SK-N-SH (cell line): ENCODE measurements around the gene EVX1. TPM values are rescaled to one million over a fixed set of nuclear protein-coding genes. Genes with fewer than 3 reads are reported as not detected.

Experiments used
- CTCF ChIA-PET: fragments of 300-600, 350-600 bp; formaldehyde crosslinking; extraction: SDS; loops from one replicate; lab custom pipeline; 2021; lab: Yijun Ruan, JAX
- POLR2A ChIA-PET: fragments of 350-600 bp; sonication (Branson Sonifier 250); formaldehyde crosslinking; extraction: SDS; loops from one replicate; lab custom pipeline; 2020; ENCODE audit warnings: antibody characterized with exemption, inconsistent platforms; lab: Yijun Ruan, JAX
- DNase-seq: peaks from one replicate; pipeline ENCODE4 v3.0.0; 2012
- H2AFZ ChIP-seq: fragments of 200-600 bp; sonication (generic); 2 replicates; pipeline ENCODE4 v1.8.1; 2016; ENCODE audit warnings: antibody characterized with exemption, mild to moderate bottlenecking, low read depth
- H3F3A ChIP-seq: fragments of 200-600 bp; sonication (generic); replicated peaks from 2 replicates; pipeline ENCODE3; 2016; ENCODE audit warnings: antibody characterized with exemption, mild to moderate bottlenecking; ENCODE audit not compliant: insufficient read depth
- H3K27ac ChIP-seq, 2 experiments: fragments of 200-500 bp in 1 of 2; fragments of 200-600 bp in 1 of 2; sonication (Bioruptor generic) in 1 of 2; sonication (generic), shearing (Covaris generic) in 1 of 2; 2 replicates each; pipeline versions ENCODE4 v1.5.1 to v1.6.1; 2014 to 2016; ENCODE audit warnings: low read depth in 2 of 2, inconsistent platforms in 1 of 2, low read length in 1 of 2, mild to moderate bottlenecking in 1 of 2, mixed read lengths in 1 of 2
- H3K27me3 ChIP-seq: fragments of 200-600 bp; sonication (generic), shearing (Covaris generic); 2 replicates; pipeline ENCODE4 v1.6.1; 2016; ENCODE audit warnings: mixed run types; ENCODE audit not compliant: insufficient read depth
- H3K36me3 ChIP-seq, 2 experiments: fragments of 200-500 bp in 1 of 2; fragments of 200-600 bp in 1 of 2; sonication (Bioruptor generic) in 1 of 2; sonication (generic) in 1 of 2; replicated peaks in 1 of 2; 2 replicates each; pipeline versions ENCODE3 to v1.5.1; 2014 to 2016; ENCODE audit warnings: low read length in 1 of 2, mild to moderate bottlenecking in 1 of 2; ENCODE audit not compliant: insufficient read depth in 2 of 2, control insufficient read depth in 1 of 2
- H3K4me1 ChIP-seq, 2 experiments: fragments of 200-500 bp in 1 of 2; fragments of 200-600 bp in 1 of 2; sonication (Bioruptor generic) in 1 of 2; sonication (generic), shearing (Covaris generic) in 1 of 2; 2 replicates each; pipeline versions ENCODE4 v1.5.1 to v1.6.1; 2014 to 2016; ENCODE audit warnings: low read depth in 1 of 2, low read length in 1 of 2, mixed run types in 1 of 2; ENCODE audit not compliant: insufficient read depth in 2 of 2, control insufficient read depth in 1 of 2
- H3K4me2 ChIP-seq: fragments of 200-600 bp; sonication (generic), shearing (Covaris generic); 2 replicates; pipeline ENCODE4 v1.6.1; 2017; ENCODE audit warnings: mixed run types
- H3K4me3 ChIP-seq, 2 experiments: fragments of 200-500 bp in 1 of 2; fragments of 200-600 bp in 1 of 2; sonication (Bioruptor generic) in 1 of 2; sonication (generic), shearing (Covaris generic) in 1 of 2; 2 replicates each; pipeline versions ENCODE4 v1.5.1 to v1.8.1; 2014 to 2016; ENCODE audit warnings: low read depth in 2 of 2, inconsistent platforms in 1 of 2, low read length in 1 of 2, mild to moderate bottlenecking in 1 of 2, mixed read lengths in 1 of 2, moderate library complexity in 1 of 2
- H3K79me2 ChIP-seq: fragments of 200-600 bp; sonication (generic); 2 replicates; pipeline ENCODE4 v1.8.1; 2017; ENCODE audit warnings: mild to moderate bottlenecking; ENCODE audit not compliant: insufficient read depth
- H3K9ac ChIP-seq: fragments of 200-600 bp; sonication (generic); 2 replicates; pipeline ENCODE4 v1.6.1; 2017; ENCODE audit warnings: mixed run types
- H3K9me2 ChIP-seq: fragments of 200-600 bp; sonication (generic); 2 replicates; pipeline ENCODE4 v1.6.1; 2017; ENCODE audit warnings: mixed run types
- H3K9me3 ChIP-seq: fragments of 200-600 bp; sonication (generic); 2 replicates; pipeline ENCODE4 v1.6.1; 2017; ENCODE audit warnings: mixed run types, mild to moderate bottlenecking, moderate library complexity
- H4K20me1 ChIP-seq: fragments of 200-600 bp; sonication (generic); 2 replicates; pipeline ENCODE4 v1.6.1; 2017; ENCODE audit warnings: mild to moderate bottlenecking, mixed run types; ENCODE audit not compliant: insufficient read depth
- EP300 ChIP-seq, 2 experiments: IDR thresholded peaks; 2 replicates each; pipeline versions ENCODE4 v1.4.0 to v1.6.1; 2012; ENCODE audit warnings: borderline replicate concordance in 1 of 2, low read depth in 1 of 2, low read length in 1 of 2
- EZH2phosphoT487 ChIP-seq: fragments of 200-600 bp; sonication (generic); IDR thresholded peaks from 2 replicates; pipeline ENCODE4 v1.6.1; 2017; ENCODE audit warnings: low read depth, mixed run types, mild to moderate bottlenecking, antibody characterized with exemption, moderate library complexity, borderline replicate concordance
- FOSL2 ChIP-seq: IDR thresholded peaks from 2 replicates; pipeline ENCODE4 v1.4.0; 2012; ENCODE audit warnings: low read depth, mild to moderate bottlenecking, moderate library complexity, borderline replicate concordance
- FOXJ3 ChIP-seq: sonication (generic); formaldehyde crosslinking; IDR thresholded peaks from 2 replicates; pipeline ENCODE4 v1.5.1; 2020; ENCODE audit warnings: mild to moderate bottlenecking, missing genetic modification reagents
- FOXM1 ChIP-seq: IDR thresholded peaks from 2 replicates; pipeline ENCODE4 v1.4.0; 2012; ENCODE audit warnings: low read depth, mild to moderate bottlenecking
- GABPA ChIP-seq: IDR thresholded peaks from 2 replicates; pipeline ENCODE4 v1.4.0; 2012; ENCODE audit warnings: low read depth, mild to moderate bottlenecking
- GATA2 ChIP-seq: sonication (generic); formaldehyde crosslinking; IDR thresholded peaks from 2 replicates; pipeline ENCODE4 v1.5.0; 2020; ENCODE audit warnings: mild to moderate bottlenecking, missing genetic modification reagents
- IRF3 ChIP-seq: fragments of 150-350 bp; IDR thresholded peaks from 2 replicates; pipeline ENCODE4 v1.6.1; 2016; ENCODE audit warnings: mild to moderate bottlenecking, low read depth, low read length
- JUND ChIP-seq: IDR thresholded peaks from 2 replicates; pipeline ENCODE4 v1.4.0; 2012
- NFIC ChIP-seq: IDR thresholded peaks from 2 replicates; pipeline ENCODE4 v1.4.0; 2012; ENCODE audit warnings: borderline replicate concordance
- NRF1 ChIP-seq: IDR thresholded peaks from 2 replicates; pipeline ENCODE4 v1.6.1; 2012; ENCODE audit warnings: low read depth, mild to moderate bottlenecking, low read length
- PBX3 ChIP-seq: IDR thresholded peaks from 2 replicates; pipeline ENCODE4; 2012
- RAD21 ChIP-seq: IDR thresholded peaks from 2 replicates; pipeline ENCODE4 v1.6.1; 2012; ENCODE audit warnings: mild to moderate bottlenecking, low read length
- RFX5 ChIP-seq: IDR thresholded peaks from 2 replicates; pipeline ENCODE4 v1.6.1; 2012; ENCODE audit warnings: mild to moderate bottlenecking, improper control_type of control experiment, low read length
- RXRA ChIP-seq: IDR thresholded peaks from 2 replicates; pipeline ENCODE4 v1.4.0; 2012; ENCODE audit warnings: low read depth, mild to moderate bottlenecking, borderline replicate concordance
- TAF1 ChIP-seq: IDR thresholded peaks from 2 replicates; pipeline ENCODE4 v1.6.1; 2012; ENCODE audit warnings: low read depth, mild to moderate bottlenecking, low read length, moderate library complexity, borderline replicate concordance
- TCF12 ChIP-seq: IDR thresholded peaks from 2 replicates; pipeline ENCODE4 v1.4.0; 2012
- WGBS: methylation state at CpG from one replicate; pipeline ENCODE4 v1.1.6; 2017; ENCODE audit warnings: low lambda C conversion rate; 5-methylcytosine and 5-hydroxymethylcytosine counted together
- polyA plus RNA-seq, 3 experiments: library from polyadenylated mRNA; depleted of rRNA; stranded (reverse); fragments of >200 nt; gene quantifications; 2 replicates each; pipeline ENCODE4 v1.2.3, GENCODE V29; 2012
- TF ChIP-seq, protein P1 (sequence below): fragments of 150-350 bp; IDR thresholded peaks from 2 replicates; pipeline ENCODE4 v1.6.1; 2017; ENCODE audit warnings: antibody characterized with exemption, low read length, low read depth, borderline replicate concordance

Gene EVX1
- polyA plus RNA-seq, 1 of the 3 experiments (the other 2 are of a cell fraction), result not detected

- no peaks in the 10 kb centered on the region for H4K20me1 ChIP-seq
- ChIA-PET CTCF (no interaction called here), POLR2A (no interaction called here)
- no peaks in the 10 kb centered on the region for H3K9me2 ChIP-seq
- H3K9me3 ChIP-seq, result no peaks in the 10 kb centered on the region
- TF ChIP-seq NFIC, result no peak
- no peak for TF ChIP-seq EP300 (IDR thresholded peaks at IDR 0.05; ENCODE audit: borderline replicate concordance in 1 of 2, low read depth in 1 of 2, low read length in 1 of 2)
- TF ChIP-seq TCF12, result no peak
- no peak for TF ChIP-seq PBX3
- TF ChIP-seq IRF3, result no peak
- TF ChIP-seq NRF1, result no peak
- TF ChIP-seq GABPA, result no peak
- no peak for TF ChIP-seq RAD21
- no peak for TF ChIP-seq FOXM1
- TF ChIP-seq EZH2phosphoT487, result no peak
- TF ChIP-seq TAF1, result no peak
- TF ChIP-seq, protein P1, sequence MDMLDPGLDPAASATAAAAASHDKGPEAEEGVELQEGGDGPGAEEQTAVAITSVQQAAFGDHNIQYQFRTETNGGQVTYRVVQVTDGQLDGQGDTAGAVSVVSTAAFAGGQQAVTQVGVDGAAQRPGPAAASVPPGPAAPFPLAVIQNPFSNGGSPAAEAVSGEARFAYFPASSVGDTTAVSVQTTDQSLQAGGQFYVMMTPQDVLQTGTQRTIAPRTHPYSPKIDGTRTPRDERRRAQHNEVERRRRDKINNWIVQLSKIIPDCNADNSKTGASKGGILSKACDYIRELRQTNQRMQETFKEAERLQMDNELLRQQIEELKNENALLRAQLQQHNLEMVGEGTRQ, result no peak
- no peak for TF ChIP-seq JUND
- no peak for TF ChIP-seq RXRA
- TF ChIP-seq FOSL2, result no peak
- TF ChIP-seq RFX5, result no peak
- no peak for TF ChIP-seq GATA2 (CRISPR knock-in tag)
- no peak for TF ChIP-seq FOXJ3
- H3F3A ChIP-seq, result no peaks in the 10 kb centered on the region
- DNase-seq, result no peak
- H3K27ac ChIP-seq, result no peak overlapping the region
- H3K79me2 ChIP-seq, result no peaks in the 10 kb centered on the region
- 21% methylated on average over 8 of the region's 8 CpGs for WGBS
- H3K9ac ChIP-seq, result no peak overlapping the region
- H3K36me3 ChIP-seq, result no peaks in the 10 kb centered on the region
- H3K4me1 ChIP-seq, result no peaks in the 10 kb centered on the region
- H3K4me2 ChIP-seq, result no peak overlapping the region
- no peak overlapping the region for H3K4me3 ChIP-seq
- no peak overlapping the region for H2AFZ ChIP-seq
- peaks cover 15% of the 10 kb centered on the region; the same call in 1 of the 2 replicates for H3K27me3 ChIP-seq
Observed at GRCh38 chr7:27297356-27297755, 54.8 kb downstream of the EVX1 start.

Other genes with a start within 250 kb of the EVX1 start
- gene HOXA1, start 146.8 kb upstream of the EVX1 start, polyA plus RNA-seq (2012; rRNA removed), result not detected in 2 replicates
- gene HOXA2, start 140.1 kb upstream of the EVX1 start, polyA plus RNA-seq (2012; rRNA removed), result not detected in 2 replicates
- gene HOXA4, start 112.0 kb upstream of the EVX1 start, polyA plus RNA-seq (2012; rRNA removed), result not detected in 2 replicates
- gene HOXA5, start 99.1 kb upstream of the EVX1 start, polyA plus RNA-seq (2012; rRNA removed), result not detected in 2 replicates
- not detected in 2 replicates for gene HOXA6, start 95.0 kb upstream of the EVX1 start, polyA plus RNA-seq (2012; rRNA removed)
- gene HOXA3, start 90.2 kb upstream of the EVX1 start, polyA plus RNA-seq (2012; rRNA removed), result 0.15 TPM in 1 of 2 replicates, not detected in the other
- not detected in 2 replicates for gene HOXA7, start 86.1 kb upstream of the EVX1 start, polyA plus RNA-seq (2012; rRNA removed)
- not detected in 2 replicates for gene HOXA9, start 77.3 kb upstream of the EVX1 start, polyA plus RNA-seq (2012; rRNA removed)
- gene HOXA10, start 68.5 kb upstream of the EVX1 start, polyA plus RNA-seq (2012; rRNA removed), result not detected in 2 replicates
- not detected in 2 replicates for gene HOXA11, start 57.6 kb upstream of the EVX1 start, polyA plus RNA-seq (2012; rRNA removed)
- not detected in 2 replicates for gene HOXA13, start 42.7 kb upstream of the EVX1 start, polyA plus RNA-seq (2012; rRNA removed)